Stimulated activated CD8-positive, alpha-beta memory T cell treated with anti-CD3 and anti-CD28 coated beads, Interleukin-15, amount 100 ng/mL, for 48 hours (primary cell): ENCODE data around the gene ERCC3.
"Not testable (repeated sequence)": the region's sequence is repeated elsewhere in the genome, so short reads cannot be mapped to it uniquely, and the experiment has no call there.

Experiments
- DNase-seq, 2 donors: peaks; one replicate each; pipeline ENCODE4 v3.0.0-alpha.2; 2020; ENCODE audit warnings: low read depth in 2 of 2

Gene ERCC3

GRCh38 chr2:127279781-127280180, 14.2 kb downstream of the ERCC3 start:
- no peak for DNase-seq

GRCh38 chr2:127278959-127279358, 15.0 kb downstream of the ERCC3 start:
- no peak for DNase-seq

GRCh38 chr2:127277028-127277427, 16.9 kb downstream of the ERCC3 start:
- no peak for DNase-seq

GRCh38 chr2:127275789-127276188, 18.2 kb downstream of the ERCC3 start:
- no peak for DNase-seq

DNA sequence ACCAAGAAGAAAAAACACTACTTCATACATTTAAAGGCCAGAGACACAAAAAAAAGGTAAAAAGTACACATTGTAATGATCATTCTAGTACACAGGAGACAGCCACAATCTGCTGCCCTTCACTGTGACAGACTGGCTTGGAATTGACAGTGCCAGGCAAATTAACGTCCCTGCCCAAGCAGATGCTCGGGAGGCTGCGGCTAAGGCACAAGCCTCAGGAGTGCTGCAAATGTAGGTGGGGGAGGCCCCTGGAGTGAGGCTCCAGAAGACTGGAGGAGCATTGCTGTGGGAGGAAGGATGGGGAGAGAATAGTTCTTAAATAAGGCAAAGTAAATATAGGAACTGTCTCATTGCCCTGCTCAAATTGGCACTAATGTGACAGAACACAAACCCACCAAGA, 18.6 kb downstream of the ERCC3 start:
- no peak for DNase-seq

DNA sequence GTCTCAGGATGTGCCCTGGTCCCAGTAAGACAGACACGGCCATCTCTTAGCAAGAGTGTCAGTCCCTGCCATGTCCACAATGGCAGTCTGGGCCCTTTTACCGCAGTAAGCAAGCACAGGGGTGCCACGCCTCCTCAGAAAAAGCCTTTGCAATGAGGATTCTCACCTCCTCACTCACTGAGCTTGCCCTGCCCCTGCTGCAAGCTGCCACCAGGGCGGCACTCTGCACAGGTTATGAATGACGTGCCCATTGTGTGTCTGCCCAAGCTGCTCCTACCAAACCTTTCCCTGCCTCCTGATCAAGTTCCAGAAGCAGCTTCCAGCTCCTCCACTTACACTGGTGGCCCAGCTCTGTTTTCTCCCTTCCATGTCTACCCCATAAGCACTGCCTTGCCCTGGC, 23.3 kb downstream of the ERCC3 start:
- DNase-seq: no peak

DNA sequence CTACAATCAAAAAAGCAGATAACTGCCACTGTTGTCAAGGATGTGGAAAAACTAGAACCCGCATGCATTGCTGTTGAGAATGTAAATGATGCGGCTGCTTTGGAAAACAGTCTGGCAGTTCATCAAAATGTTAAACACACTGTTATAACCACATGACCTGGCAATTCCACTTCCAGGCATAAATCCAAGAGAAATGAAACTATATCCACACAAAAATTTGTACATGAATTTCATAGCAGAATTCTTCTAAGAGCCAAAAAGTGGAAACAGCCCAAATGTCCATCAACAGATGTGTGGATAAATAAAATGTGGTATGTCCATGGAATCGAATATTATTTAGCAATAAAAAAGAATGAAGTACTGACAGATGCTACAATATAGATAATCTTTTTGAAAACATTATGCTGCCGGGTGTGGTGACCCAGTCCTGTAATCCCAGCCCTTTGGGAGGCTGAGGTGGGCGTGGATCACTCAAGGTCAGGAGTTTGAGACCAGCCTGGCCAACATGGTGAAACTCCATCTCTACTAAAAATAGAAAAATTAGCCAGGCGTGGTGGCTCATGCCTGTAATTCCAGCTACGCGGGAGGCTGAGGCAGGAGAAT, 32.0 kb downstream of the ERCC3 start:
- no peak for DNase-seq

DNA sequence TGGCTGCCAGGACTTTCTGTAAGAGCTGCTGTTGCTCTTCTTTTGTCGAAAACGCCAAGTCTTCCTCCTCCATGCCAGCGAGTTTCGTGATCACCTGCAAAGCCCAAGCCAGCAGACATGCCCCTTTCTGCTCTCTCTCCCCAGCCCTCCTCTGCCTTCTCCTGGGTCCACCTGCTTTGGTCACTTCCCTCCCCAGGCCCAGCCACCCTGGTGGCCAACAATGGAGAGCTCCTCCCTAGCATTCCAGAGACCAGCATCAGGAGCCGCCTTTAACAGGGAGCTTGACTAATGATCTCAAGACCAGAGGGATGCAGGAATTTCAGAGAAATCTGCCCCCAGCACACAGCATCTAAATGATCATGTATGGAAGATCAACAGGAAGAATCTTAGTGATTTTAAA, 34.6 kb downstream of the ERCC3 start:
- DNase-seq: no peak

DNA sequence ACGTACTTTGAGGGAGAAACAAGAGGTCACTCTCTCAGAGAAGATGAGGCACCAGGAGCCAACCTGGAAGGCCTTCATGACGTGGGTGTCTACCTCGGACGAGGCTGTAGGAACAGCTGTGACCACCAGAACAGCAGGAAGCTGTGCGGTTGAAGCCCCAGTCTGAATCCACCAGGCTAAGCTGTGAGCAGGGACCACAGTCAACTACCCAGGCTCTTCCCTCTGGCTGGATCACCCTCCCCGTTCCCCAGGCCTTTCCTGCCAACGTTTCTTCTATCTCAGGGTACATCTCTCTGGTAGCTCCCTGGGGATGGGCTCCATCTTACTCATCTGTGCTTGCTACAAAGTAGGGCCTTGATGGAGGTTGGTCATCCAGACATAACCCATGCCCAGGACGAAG, 37.1 kb downstream of the ERCC3 start:
- DNase-seq: no peak

DNA sequence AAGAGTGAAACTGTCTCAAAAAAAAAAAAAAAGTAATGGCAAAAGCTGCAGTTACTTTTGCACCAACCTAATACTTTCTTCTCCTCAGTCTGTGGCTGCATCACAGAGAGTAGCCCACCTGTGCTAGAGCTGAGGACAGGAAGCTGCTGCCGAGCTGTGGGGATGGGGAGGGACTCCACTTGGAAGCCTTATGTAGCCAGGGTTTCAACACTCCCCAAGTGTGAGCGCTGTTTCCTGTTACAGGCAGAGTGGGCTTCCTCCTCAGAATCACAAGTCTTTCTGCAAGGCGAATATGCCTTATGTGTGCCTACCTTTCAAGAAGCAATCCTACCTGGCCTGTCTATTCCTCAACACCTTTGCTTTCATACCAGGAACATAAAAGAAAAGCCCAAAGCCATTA, 37.6 kb downstream of the ERCC3 start:
- no peak for DNase-seq

DNA sequence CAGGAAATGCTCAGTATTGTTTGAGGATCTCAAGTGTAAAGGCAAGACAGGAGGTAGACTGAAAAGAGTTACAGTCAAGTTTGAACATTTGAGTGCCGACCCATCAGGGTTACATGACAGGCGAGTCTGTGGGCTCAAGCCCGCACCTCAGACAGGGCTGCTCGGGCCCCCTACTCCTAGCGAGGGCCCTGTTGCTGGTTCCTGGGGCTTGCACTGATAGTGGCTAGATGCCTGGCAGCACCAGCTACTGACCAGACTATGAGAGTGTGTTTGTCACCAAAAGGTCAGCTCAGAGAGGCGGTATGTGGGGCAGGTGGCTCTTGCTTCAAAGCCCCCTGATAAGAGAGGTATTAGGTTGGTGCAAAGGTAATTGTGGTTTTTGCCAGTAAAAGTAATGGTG, 38.2 kb downstream of the ERCC3 start:
- no peak for DNase-seq

DNA sequence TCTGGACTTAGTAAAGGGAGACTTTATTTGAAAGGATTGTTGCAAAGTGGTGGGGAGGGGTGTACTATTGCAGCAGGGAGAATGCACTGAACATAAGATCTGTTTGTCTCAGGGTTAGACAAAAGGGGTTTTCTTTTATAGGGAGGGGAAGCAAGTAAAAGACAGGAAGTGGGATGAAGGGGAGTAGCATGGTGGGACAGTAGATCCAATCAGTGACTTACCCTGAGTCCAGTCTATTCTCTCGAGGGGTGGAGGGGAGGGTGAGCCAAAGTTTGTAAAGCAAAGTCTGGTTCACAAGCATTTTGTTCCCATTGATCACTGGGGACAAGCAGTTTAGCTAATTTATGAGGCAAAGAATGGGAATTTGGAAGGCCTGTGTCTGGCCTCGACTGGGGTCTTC, 38.8 kb downstream of the ERCC3 start:
- DNase-seq: no peak

DNA sequence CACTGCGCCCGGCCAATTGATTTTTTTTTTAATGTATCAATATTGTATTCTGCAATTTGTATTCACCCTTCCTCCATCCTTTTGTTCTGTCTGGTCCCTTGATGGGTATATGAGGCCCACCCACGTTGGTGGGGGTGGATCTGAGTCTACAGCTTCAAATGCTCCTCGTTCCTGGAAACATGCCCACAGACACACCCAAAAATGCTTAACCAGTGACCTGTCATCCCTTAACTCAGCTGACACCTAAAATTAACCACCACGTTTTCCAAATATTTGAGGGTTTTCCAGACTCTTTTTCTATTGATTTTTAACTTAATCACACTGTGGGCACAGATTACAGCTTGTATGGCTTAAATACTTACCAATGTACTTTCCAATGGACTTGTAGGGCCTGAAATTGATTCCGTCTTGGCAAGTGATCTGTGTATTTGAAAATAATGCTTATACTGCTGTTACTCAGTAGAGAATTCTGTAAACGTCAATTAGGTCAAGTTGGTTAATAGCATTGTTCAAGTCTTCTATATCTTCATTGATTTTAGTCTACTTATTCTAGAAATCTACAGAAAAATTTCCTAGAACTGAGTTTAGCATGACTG, 39.5 kb downstream of the ERCC3 start:
- DNase-seq: no peak

DNA sequence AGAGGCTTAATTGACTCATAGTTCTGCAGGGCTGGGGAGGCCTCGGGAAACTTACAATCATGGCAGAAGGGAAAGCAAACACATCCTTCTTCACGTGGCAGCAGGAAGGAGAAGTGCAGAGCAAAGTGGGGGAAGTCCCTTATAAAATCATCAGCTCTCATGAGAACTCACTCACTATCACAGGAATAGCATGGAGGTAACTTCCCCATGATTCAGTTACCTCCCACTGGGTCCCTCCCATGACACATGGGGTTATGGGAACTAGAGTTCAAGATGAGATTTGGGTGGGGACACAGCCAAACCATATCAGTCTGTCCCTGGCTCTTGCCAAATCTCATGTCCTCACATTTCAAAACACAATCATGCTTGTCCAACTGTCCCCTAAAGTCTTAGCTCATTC, 52.8 kb downstream of the ERCC3 start:
- DNase-seq: not testable (repeated sequence)

GRCh38 chr2:127239395-127239794, 54.5 kb downstream of the ERCC3 start:
- DNase-seq: no peak

DNA sequence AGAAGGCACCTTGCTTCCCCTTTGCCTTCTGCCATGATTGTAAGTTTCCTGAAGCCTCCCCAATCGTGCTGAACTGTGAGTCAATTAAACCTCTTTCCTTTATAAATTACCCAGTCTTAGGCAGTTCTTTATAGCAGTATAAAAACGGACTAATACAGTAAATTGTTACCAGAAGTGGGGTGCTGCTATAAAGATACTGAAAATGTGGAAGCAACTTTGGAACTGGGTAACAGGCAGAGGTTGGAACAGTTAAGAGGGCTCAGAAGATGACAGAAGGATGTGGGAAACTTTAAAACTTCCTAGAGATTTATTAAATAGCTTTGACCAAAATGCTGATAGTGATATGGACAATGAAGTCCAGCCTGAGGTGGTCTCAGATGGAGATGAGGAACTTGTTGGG, 56.2 kb downstream of the ERCC3 start:
- not testable (repeated sequence) for DNase-seq

- no peak for DNase-seq
Measured at GRCh38 chr2:127235082-127235702, 58.8 kb downstream of the ERCC3 start.

DNA sequence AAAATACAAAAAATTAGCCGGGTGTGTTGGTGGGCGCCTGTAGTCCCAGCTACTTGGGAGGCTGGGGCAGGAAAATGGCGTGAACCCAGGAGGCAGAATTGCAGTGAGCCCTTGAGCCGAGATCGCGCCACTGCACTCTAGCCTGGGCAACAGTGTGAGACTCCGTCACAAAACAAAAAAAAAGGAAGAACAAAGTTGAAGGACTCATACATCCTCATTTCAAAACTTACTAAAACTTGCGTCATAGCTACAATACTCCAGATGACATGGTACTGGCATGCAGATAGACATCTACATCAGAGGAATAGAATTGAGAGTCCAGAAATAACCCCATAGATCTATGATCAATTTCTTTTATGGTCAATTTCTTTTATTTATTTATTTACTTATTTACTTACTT, 60.2 kb downstream of the ERCC3 start:
- no peak for DNase-seq

- DNase-seq: no peak
Measured at GRCh38 chr2:127231130-127231865, 62.6 kb downstream of the ERCC3 start.

DNA sequence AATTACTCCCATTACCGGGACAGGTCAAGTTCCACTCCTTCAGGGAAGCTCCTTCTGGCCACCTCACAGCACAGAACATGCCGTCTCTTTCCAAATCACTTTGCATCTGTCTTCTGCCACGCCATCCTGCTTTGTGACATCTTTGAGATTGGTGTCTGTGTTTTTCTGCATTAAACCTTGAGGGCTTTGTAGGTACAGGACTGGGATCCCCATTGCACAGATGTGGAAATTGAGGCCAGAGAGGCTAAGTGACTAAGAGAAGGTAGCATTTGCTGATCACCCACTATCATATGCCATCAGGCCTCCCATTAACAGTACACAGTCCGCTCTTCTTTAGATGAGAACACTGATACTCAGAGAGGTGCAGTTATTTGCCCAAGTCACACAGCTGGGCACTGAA, 64.4 kb downstream of the ERCC3 start:
- DNase-seq: no peak

- DNase-seq: no peak
Measured at GRCh38 chr2:127228102-127228501, 65.8 kb downstream of the ERCC3 start.

- DNase-seq: not testable (repeated sequence)
Measured at GRCh38 chr2:127227264-127227660, 66.7 kb downstream of the ERCC3 start.
